RWPE2 (cell line): Measurements from ENCODE around the gene ATG16L1.

Source experiments
- ATAC-seq: fragments of 200-7000 bp; cut with Tn5 transposase; 3 replicates; pipeline ENCODE4 v1.9.1; 2021; ENCODE audit warnings: low read depth
- DNase-seq: peaks from one replicate; pipeline ENCODE4 v3.0.0-alpha.2; 2020; ENCODE audit warnings: low spot score
- H3K27ac ChIP-seq: fragments of 450-650 bp; 2 replicates; pipeline ENCODE4 v1.5.1; 2017; ENCODE audit warnings: mild to moderate bottlenecking; ENCODE audit not compliant: poor library complexity, severe bottlenecking
- H3K27me3 ChIP-seq: fragments of 250-450 bp; sonication (Bioruptor Pico); 2 replicates; pipeline ENCODE4 v1.5.1; 2021; ENCODE audit warnings: mild to moderate bottlenecking, moderate library complexity; ENCODE audit not compliant: insufficient read depth, poor library complexity, severe bottlenecking
- H3K36me3 ChIP-seq: fragments of 250-450 bp; sonication (Bioruptor Pico); 2 replicates; pipeline ENCODE4 v1.5.1; 2020; ENCODE audit warnings: low read depth, mild to moderate bottlenecking, moderate library complexity
- H3K4me1 ChIP-seq: fragments of 250-450 bp; sonication (Bioruptor Pico); 2 replicates; pipeline ENCODE4 v1.5.1; 2021; ENCODE audit warnings: mild to moderate bottlenecking, moderate library complexity; ENCODE audit not compliant: insufficient read depth, poor library complexity, severe bottlenecking
- H3K4me3 ChIP-seq: fragments of 250-450 bp; sonication (Bioruptor Pico); 2 replicates; pipeline ENCODE4 v1.5.1; 2021; ENCODE audit warnings: mild to moderate bottlenecking, moderate library complexity; ENCODE audit not compliant: severe bottlenecking
- H3K9me3 ChIP-seq: fragments of 250-450 bp; sonication (Bioruptor Pico); 2 replicates; pipeline ENCODE4 v1.5.1; 2021; ENCODE audit warnings: mild to moderate bottlenecking, moderate library complexity; ENCODE audit not compliant: severe bottlenecking
- CTCF ChIP-seq: fragments of 450-650 bp; IDR thresholded peaks from one replicate; pipeline ENCODE4 v1.5.1; 2017; ENCODE audit warnings: mild to moderate bottlenecking, moderate library complexity; ENCODE audit not compliant: poor library complexity, severe bottlenecking

The ATG16L1 gene

GRCh38 chr2:233307565-233307964, 56.1 kb downstream of the ATG16L1 start, which contains the start of gene SAG:
Gene SAG (plus strand): TSS chr2:233307816. CDS start chr2:233309190, 1,374 bp downstream.
- H3K4me1 ChIP-seq = no peaks in the 10 kb centered on the region
- H3K36me3 ChIP-seq = no peaks in the 10 kb centered on the region
- TF ChIP-seq CTCF = no peak
- no peak for DNase-seq
- no peak for ATAC-seq
- H3K27me3 ChIP-seq = no peaks in the 10 kb centered on the region
- H3K9me3 ChIP-seq = no peaks in the 10 kb centered on the region
- H3K4me3 ChIP-seq = no peak within 1 kb of the TSS
- H3K27ac ChIP-seq = no peak within 1 kb of the TSS

- Histone ChIP-seq H3K9me3 (no peaks in the 10 kb centered on the region), H3K4me3 (no peak overlapping the region), H3K27me3 (no peaks in the 10 kb centered on the region), H3K4me1 (no peaks in the 10 kb centered on the region), H3K36me3 (no peaks in the 10 kb centered on the region), H3K27ac (no peak overlapping the region)
- ATAC-seq = no peak
- DNase-seq = no peak
- no peak for TF ChIP-seq CTCF
Measured at GRCh38 chr2:233311241-233311926, 59.9 kb downstream of the ATG16L1 start.

GRCh38 chr2:233312874-233313273, 61.4 kb downstream of the ATG16L1 start:
- TF ChIP-seq CTCF = no peak
- H3K4me3 ChIP-seq = no peak overlapping the region
- H3K27me3 ChIP-seq = no peaks in the 10 kb centered on the region
- no peaks in the 10 kb centered on the region for H3K4me1 ChIP-seq
- no peak for DNase-seq
- no peak for ATAC-seq
- no peaks in the 10 kb centered on the region for H3K36me3 ChIP-seq
- H3K9me3 ChIP-seq = no peaks in the 10 kb centered on the region
- H3K27ac ChIP-seq = no peak overlapping the region

- H3K4me1 ChIP-seq = no peaks in the 10 kb centered on the region
- H3K27me3 ChIP-seq = no peaks in the 10 kb centered on the region
- H3K27ac ChIP-seq = no peak overlapping the region
- no peaks in the 10 kb centered on the region for H3K9me3 ChIP-seq
- DNase-seq (no peak), ATAC-seq (no peak)
- no peaks in the 10 kb centered on the region for H3K36me3 ChIP-seq
- TF ChIP-seq CTCF = no peak
- H3K4me3 ChIP-seq = no peak overlapping the region
Measured at GRCh38 chr2:233314180-233314925, 62.9 kb downstream of the ATG16L1 start.
